Endodermal cell (in vitro differentiated cells): ENCODE data around the gene TFPT. TPM values are rescaled to one million over a fixed set of nuclear protein-coding genes. Genes with fewer than 3 reads are reported as not detected.

Source experiments
- DNase-seq: peaks from one replicate; pipeline ENCODE4 v3.0.0-alpha.2; 2017
- H3K27ac ChIP-seq: 2 replicates; pipeline ENCODE4 v1.5.1; 2013; ENCODE audit warnings: mild to moderate bottlenecking, low read depth, low read length, moderate library complexity
- H3K27me3 ChIP-seq: 2 replicates; pipeline ENCODE4 v1.6.1; 2013; ENCODE audit warnings: mild to moderate bottlenecking, low read length, moderate library complexity; ENCODE audit not compliant: insufficient read depth, control insufficient read depth, poor library complexity, severe bottlenecking
- H3K36me3 ChIP-seq: 2 replicates; pipeline ENCODE4 v1.7.0; 2013; ENCODE audit warnings: mild to moderate bottlenecking, low read length, moderate library complexity; ENCODE audit not compliant: control insufficient read depth, insufficient read depth
- H3K4me1 ChIP-seq: one replicate; pipeline ENCODE4 v1.7.0; 2013; ENCODE audit warnings: low read length; ENCODE audit not compliant: control insufficient read depth, insufficient read depth
- H3K4me3 ChIP-seq: 2 replicates; pipeline ENCODE4 v1.5.1; 2013; ENCODE audit warnings: mild to moderate bottlenecking, low read length, moderate library complexity
- H3K9ac ChIP-seq: 2 replicates; pipeline ENCODE4 v1.6.1; 2013; ENCODE audit warnings: mild to moderate bottlenecking, low read length, moderate library complexity; ENCODE audit not compliant: poor library complexity, severe bottlenecking; ENCODE audit errors: extremely low read depth
- H3K9me3 ChIP-seq: 2 replicates; pipeline ENCODE4 v1.6.1; 2013; ENCODE audit warnings: mild to moderate bottlenecking, low read length, moderate library complexity; ENCODE audit not compliant: control insufficient read depth
- H3K27ac Mint-ChIP-seq: 2 replicates; pipeline ENCODE4 v1.8.0; 2020; ENCODE audit warnings: mixed read lengths
- H3K27me3 Mint-ChIP-seq: 2 replicates; pipeline ENCODE4 v1.8.0; 2021; ENCODE audit warnings: mild to moderate bottlenecking, mixed read lengths; ENCODE audit not compliant: insufficient read depth
- H3K36me3 Mint-ChIP-seq: 2 replicates; pipeline ENCODE4 v1.8.0; 2020; ENCODE audit warnings: low read depth, mixed read lengths
- H3K4me1 Mint-ChIP-seq: 2 replicates; pipeline ENCODE4 v1.8.0; 2020; ENCODE audit warnings: mixed read lengths
- H3K4me3 Mint-ChIP-seq: 2 replicates; pipeline ENCODE4 v1.8.0; 2020; ENCODE audit warnings: mild to moderate bottlenecking, moderate library complexity, mixed read lengths
- H3K9me3 Mint-ChIP-seq: 2 replicates; pipeline ENCODE4 v1.8.0; 2020; ENCODE audit warnings: mild to moderate bottlenecking, mixed read lengths
- CTCF ChIP-seq: fragments of 200-600 bp; sonication (generic); conservative IDR thresholded peaks from 2 replicates; pipeline ENCODE4 v1.5.0; 2021; ENCODE audit warnings: antibody characterized with exemption, mild to moderate bottlenecking
- WGBS, 2 experiments: methylation state at CpG; one replicate each; pipeline versions ENCODE4 v1.1.5 to v1.1.7; 2013; ENCODE audit warnings: missing lambda C conversion rate in 2 of 2, mixed read lengths in 1 of 2; ENCODE audit not compliant: insufficient coverage in 1 of 2, insufficient read length in 1 of 2; 5-methylcytosine and 5-hydroxymethylcytosine counted together
- long read RNA-seq, 4 experiments: library from polyadenylated mRNA in 2 of 4; library from RNA in 1 of 4; library from capped mRNA in 1 of 4; stranded (forward) in 3 of 4; unstranded in 1 of 4; transcript quantifications; one replicate each; pipeline ENCODE4 v2.0.0, GENCODE V29; 2020 to 2021; ENCODE audit warnings: inconsistent platforms in 1 of 4
- polyA plus RNA-seq, 2 experiments: library from polyadenylated mRNA; stranded (reverse); fragments of 50-300 nt; gene quantifications; one replicate each; pipeline ENCODE4 v1.2.3, GENCODE V29; 2013
- total RNA-seq, 2 donors: library from RNA; stranded (reverse); fragmentation: NEBNext Ultra II Directional in 1 of 2; extraction: Animal tissue kit (Norgen Biotek cat#: 25700) in 1 of 2; gene quantifications; 2 replicates in 1 of 2; 3 replicates in 1 of 2; pipeline ENCODE4 v1.2.1, GENCODE V29; 2021

TFPT gene
- 10 to 100 TPM; 19.5 to 21.6 TPM for total RNA-seq
- 19.9 TPM for polyA plus RNA-seq (2013, experiment 1 of 2)
- polyA plus RNA-seq (2013, experiment 2 of 2): 19.7 TPM
- long read RNA-seq, experiment 1, partial matches to known transcripts: 4 of 5 reads
- long read RNA-seq, experiment 1, other reads (novel, unspliced or antisense): 1 of 5 reads
- long read RNA-seq, experiment 2, transcript TFPT-203 (6 exons, 1,205 nt): major isoform, 16 of 20 reads
- long read RNA-seq, experiment 2, partial matches to known transcripts: 0 of 20 reads
- long read RNA-seq, experiment 2, other reads (novel, unspliced or antisense): 3 of 20 reads
- long read RNA-seq, experiment 3, transcript TFPT-203 (6 exons, 1,205 nt): major isoform, 22 of 24 reads
- long read RNA-seq, experiment 3, partial matches to known transcripts: 0 of 24 reads
- long read RNA-seq, experiment 3, other reads (novel, unspliced or antisense): 1 of 24 reads
- long read RNA-seq, experiment 4, transcript TFPT-203 (6 exons, 1,205 nt): major isoform, 61 of 68 reads
- long read RNA-seq, experiment 4, partial matches to known transcripts: 1 of 68 reads
- long read RNA-seq, experiment 4, other reads (novel, unspliced or antisense): 3 of 68 reads

GRCh38 chr19:54115109-54116063 lies at the start of gene TFPT, which contains the start of gene PRPF31:
Gene TFPT (minus strand): TSS chr19:54115657. CDS start chr19:54115269, 388 bp downstream.
Gene PRPF31 (plus strand): TSS chr19:54115754. CDS start chr19:54118279, 2,525 bp downstream.
- Mint-ChIP-seq H3K4me1 (peaks cover 7% of the 10 kb centered on the region), H3K9me3 (no peaks in the 10 kb centered on the region), H3K27me3 (no peaks in the 10 kb centered on the region), H3K36me3 (peaks cover 32% of the 10 kb centered on the region), H3K27ac (peak within 1 kb of the TSS; percentile 99), H3K4me3 (peak within 1 kb of the TSS; percentile 83)
- H3K9ac ChIP-seq: peak within 1 kb of the TSS; percentile 52
- 0 to 2% methylated on average over 37 to 60 of the region's 60 CpGs for WGBS, 2 experiments
- H3K9me3 ChIP-seq: no peaks in the 10 kb centered on the region
- H3K4me3 ChIP-seq: peak within 1 kb of the TSS; percentile 97
- peak; percentile 98 for DNase-seq
- peaks cover 27% of the 10 kb centered on the region for H3K36me3 ChIP-seq
- peak within 1 kb of the TSS; percentile 52 for H3K27ac ChIP-seq
- no peak for TF ChIP-seq CTCF
- no peaks in the 10 kb centered on the region for H3K27me3 ChIP-seq
- H3K4me1 ChIP-seq: no peaks in the 10 kb centered on the region

- Histone ChIP-seq H3K9me3 (no peaks in the 10 kb centered on the region), H3K9ac (no peak overlapping the region), H3K36me3 (no peaks in the 10 kb centered on the region), H3K27ac (no peak overlapping the region), H3K4me3 (no peak overlapping the region), H3K4me1 (no peaks in the 10 kb centered on the region), H3K27me3 (no peaks in the 10 kb centered on the region)
- H3K36me3 Mint-ChIP-seq: peaks cover 2% of the 10 kb centered on the region
- H3K4me3 Mint-ChIP-seq: no peak overlapping the region
- WGBS, 2 experiments: 93% methylated on average over 22 to 25 of the region's 25 CpGs
- no peak for TF ChIP-seq CTCF
- H3K9me3 Mint-ChIP-seq: peaks cover 3% of the 10 kb centered on the region
- H3K27me3 Mint-ChIP-seq: peaks cover 28% of the 10 kb centered on the region
- DNase-seq: no peak
- peaks cover 7% of the 10 kb centered on the region for H3K4me1 Mint-ChIP-seq
- H3K27ac Mint-ChIP-seq: no peak overlapping the region
These were observed 49.8 kb upstream of the TFPT start for GRCh38 chr19:54165222-54165621.
